ENCODE data around the gene DEGS1. TPM values are rescaled to one million over a fixed set of nuclear protein-coding genes. Genes with fewer than 3 reads are reported as not detected.

The DEGS1 gene
- total RNA-seq, 1 donor, result 135 TPM

- DNase-seq (ENCODE audit: low read depth), result no peak
Measured at GRCh38 chr1:224151117-224151516, 31.9 kb upstream of the DEGS1 start.

GRCh38 chr1:224157316-224157715, 25.7 kb upstream of the DEGS1 start:
- no peak overlapping the region for H3K4me3 ChIP-seq (ENCODE audit: low read depth, low read length)
- no peak for TF ChIP-seq CTCF (IDR thresholded peaks at IDR 0.05; ENCODE audit: insufficient read depth, low read depth, low read length)
- no peak for DNase-seq (ENCODE audit: low read depth)

More at GRCh38 chr1:224151117-224151516, 31.9 kb upstream of the DEGS1 start:
- TF ChIP-seq CTCF (IDR thresholded peaks at IDR 0.05; ENCODE audit: insufficient read depth, low read depth, low read length), result no peak
- H3K4me3 ChIP-seq (ENCODE audit: low read depth, low read length), result no peak overlapping the region

GRCh38 chr1:224159541-224159940, 23.5 kb upstream of the DEGS1 start:
- no peak for TF ChIP-seq CTCF (IDR thresholded peaks at IDR 0.05; ENCODE audit: insufficient read depth, low read depth, low read length)

GRCh38 chr1:224160171-224160682, 22.8 kb upstream of the DEGS1 start:
- H3K4me3 ChIP-seq (ENCODE audit: low read depth, low read length), result no peak overlapping the region
- no peak for TF ChIP-seq CTCF (IDR thresholded peaks at IDR 0.05; ENCODE audit: insufficient read depth, low read depth, low read length)
- DNase-seq (ENCODE audit: low read depth), result no peak

More at GRCh38 chr1:224159541-224159940, 23.5 kb upstream of the DEGS1 start:
- DNase-seq (ENCODE audit: low read depth), result no peak
- no peak overlapping the region for H3K4me3 ChIP-seq (ENCODE audit: low read depth, low read length)

GRCh38 chr1:224162768-224163167, 20.3 kb upstream of the DEGS1 start:
- no peak for TF ChIP-seq CTCF (IDR thresholded peaks at IDR 0.05; ENCODE audit: insufficient read depth, low read depth, low read length)
- H3K4me3 ChIP-seq (ENCODE audit: low read depth, low read length), result no peak overlapping the region

GRCh38 chr1:224163311-224163710, 19.7 kb upstream of the DEGS1 start:
- DNase-seq (ENCODE audit: low read depth), result no peak
- H3K4me3 ChIP-seq (ENCODE audit: low read depth, low read length), result no peak overlapping the region
- TF ChIP-seq CTCF (IDR thresholded peaks at IDR 0.05; ENCODE audit: insufficient read depth, low read depth, low read length), result no peak

More at GRCh38 chr1:224162768-224163167, 20.3 kb upstream of the DEGS1 start:
- DNase-seq (ENCODE audit: low read depth), result no peak

- no peak overlapping the region for H3K4me3 ChIP-seq (ENCODE audit: low read depth, low read length)
- peak; percentile 54 for DNase-seq (ENCODE audit: low read depth)
- no peak for TF ChIP-seq CTCF (IDR thresholded peaks at IDR 0.05; ENCODE audit: insufficient read depth, low read depth, low read length)
Measured at GRCh38 chr1:224168859-224169380, 14.1 kb upstream of the DEGS1 start.

All from fibroblast of villous mesenchyme (primary cell).